NCI-H82 treated with DMSO at 0.1 percent for 48 hours (cell line): ENCODE measurements around the gene IL16.
"Not testable (repeated sequence)": the region's sequence is repeated elsewhere in the genome, so short reads cannot be mapped to it uniquely, and the experiment has no call there.

Source experiments
- DNase-seq: peaks from one replicate; lab custom pipeline; 2025; ENCODE audit not compliant: unreplicated experiment; lab: John Stamatoyannopoulos, UW

IL16 gene

DNA sequence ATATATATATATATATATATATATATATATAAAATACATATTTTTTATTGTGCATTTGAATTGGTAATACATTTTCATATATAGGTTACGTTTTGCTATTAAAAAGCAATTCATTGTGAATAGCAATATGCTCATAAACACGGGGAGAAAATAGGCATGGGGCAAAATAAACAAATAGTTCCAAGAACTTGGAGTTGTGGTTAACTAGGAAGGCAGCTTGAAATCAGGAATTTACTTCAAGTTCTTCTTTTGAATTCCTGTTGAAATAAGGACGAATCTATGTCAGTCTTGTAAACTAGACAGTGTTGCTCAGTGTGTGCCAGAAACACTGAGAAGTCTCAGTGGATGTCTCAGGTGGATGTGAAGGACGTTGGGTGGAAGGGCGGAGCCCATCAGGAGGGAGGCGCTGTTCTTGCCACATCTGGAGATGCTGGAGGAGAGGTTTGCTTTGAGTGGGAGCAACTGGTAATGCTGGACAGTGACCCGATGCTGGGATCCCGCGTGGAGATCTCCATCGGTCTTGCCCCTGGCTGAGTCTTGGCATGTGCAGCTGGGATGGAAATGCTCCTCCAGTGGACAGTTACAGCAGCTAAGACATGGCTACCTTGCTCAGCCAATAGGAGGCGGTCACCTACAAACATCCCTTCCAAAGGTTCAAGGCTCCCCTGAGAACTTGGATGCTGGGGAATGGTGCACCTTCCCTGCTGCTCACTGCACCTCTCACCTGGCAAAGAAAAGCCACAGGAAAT is 2.5 kb downstream of the IL16 start:
- no peak for DNase-seq

DNA sequence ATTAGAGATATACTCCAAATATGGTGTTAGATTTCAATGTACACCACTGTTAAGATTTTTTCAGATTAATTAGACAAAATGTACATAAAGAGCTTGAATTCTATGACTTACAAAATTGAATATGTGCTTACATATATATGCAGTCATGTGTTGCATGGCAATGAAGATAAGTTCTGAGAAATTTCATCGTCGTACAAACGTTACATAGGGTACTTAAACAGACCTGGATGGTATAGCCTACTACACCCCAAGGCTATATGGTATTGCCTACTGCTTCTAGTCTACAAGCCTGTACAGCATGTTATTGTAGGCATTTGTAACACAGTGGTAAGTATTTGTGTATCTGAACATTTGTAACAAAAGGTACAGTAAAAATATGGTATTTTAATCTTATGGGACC is 9.3 kb downstream of the IL16 start:
- no peak for DNase-seq

DNA sequence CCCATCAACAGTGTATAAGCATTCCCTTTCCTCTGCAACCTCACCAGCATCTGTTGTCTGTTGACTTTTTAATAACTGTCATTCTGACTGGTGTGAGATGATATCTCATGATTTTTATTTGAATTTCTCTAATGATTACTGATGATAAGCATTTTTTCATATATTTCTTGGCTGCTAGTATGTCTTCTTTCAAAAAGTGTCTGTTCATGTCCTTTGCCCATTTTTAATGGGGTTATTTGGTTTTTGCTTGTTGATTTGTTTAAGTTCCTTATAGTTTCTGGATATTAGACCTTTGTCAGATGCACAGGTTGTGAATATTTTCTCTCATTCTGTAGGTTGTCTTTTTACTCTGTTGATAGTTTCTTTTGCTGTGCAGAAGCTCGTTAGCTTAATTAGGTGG is 11.3 kb downstream of the IL16 start:
- DNase-seq = not testable (repeated sequence)

DNA sequence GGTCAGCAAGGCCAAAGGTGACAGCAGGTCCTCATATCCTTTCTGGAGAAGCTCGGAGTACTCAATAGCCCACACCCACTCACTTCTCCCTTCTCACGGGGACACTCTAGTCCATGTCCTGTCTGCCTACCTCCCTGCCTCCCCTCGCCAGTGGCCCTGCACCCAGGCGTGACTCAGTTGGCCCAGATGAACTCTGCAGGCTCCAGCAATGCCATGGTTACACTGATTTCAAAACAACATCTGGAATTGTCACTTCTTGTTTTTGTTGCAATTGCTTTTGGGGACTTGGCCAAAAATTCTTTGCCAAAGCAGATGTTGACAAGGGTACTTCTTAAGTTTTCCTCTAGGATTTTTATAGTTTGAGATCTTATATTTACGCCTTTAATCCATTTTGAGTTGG is 13.0 kb downstream of the IL16 start:
- DNase-seq = no peak

DNA sequence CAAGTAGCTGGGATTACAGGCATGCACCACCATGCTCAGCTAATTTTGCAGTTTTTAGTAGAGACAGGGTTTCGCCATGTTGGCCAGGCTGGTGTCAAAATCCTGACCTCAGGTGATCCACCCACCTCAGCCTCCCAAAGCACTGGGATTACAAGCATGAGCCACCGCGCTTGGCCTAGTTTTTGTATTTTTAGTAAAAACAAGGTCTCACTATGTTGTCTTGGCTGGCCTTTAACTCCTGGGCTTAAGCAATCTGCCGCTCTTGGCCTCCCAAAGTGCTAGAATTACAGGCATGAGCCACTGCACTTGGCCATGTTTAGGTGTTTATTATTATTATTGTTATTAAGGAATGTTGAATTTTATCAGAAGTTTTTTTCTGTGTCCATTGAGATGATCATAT is 14.7 kb downstream of the IL16 start:
- DNase-seq = no peak

DNA sequence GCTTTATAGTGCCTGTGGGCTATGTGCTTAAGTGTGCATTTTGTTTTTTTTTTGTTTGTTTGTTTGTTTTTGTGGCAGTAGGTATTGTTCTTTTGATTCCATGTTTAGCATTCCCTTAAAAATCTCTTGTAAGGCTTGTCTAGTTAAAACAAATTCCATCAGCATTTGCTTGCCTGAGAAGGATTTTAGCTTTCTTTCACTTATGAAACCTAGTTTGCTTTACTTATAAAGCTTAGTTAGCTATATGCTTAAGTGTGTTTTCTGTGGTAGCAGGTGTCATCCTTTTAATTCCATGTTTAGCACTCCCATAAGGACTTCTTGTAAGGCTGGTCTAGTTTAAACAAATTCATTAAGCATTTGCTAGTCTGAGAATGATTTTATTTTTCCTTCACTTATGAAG is 17.3 kb downstream of the IL16 start:
- DNase-seq = no peak

DNA sequence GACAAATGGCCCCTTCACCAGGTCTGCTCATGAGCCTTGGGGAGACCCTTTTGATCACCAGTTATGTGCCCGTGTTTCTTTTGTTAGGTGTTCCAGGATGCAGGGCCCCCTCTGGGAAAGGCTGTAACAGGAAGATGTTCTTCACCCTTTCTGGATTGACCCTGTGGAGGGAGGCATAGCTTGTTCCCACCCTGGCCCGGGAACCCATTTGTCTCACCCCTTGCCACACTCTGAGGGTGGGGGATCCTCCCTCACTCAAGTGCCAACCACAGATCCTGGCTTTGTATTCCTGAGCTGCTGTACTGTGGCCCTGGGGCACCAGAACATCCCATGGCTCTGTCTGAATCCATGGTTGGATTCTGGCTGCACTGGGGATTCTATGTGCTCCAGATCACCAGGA is 18.9 kb downstream of the IL16 start:
- no peak for DNase-seq

DNA sequence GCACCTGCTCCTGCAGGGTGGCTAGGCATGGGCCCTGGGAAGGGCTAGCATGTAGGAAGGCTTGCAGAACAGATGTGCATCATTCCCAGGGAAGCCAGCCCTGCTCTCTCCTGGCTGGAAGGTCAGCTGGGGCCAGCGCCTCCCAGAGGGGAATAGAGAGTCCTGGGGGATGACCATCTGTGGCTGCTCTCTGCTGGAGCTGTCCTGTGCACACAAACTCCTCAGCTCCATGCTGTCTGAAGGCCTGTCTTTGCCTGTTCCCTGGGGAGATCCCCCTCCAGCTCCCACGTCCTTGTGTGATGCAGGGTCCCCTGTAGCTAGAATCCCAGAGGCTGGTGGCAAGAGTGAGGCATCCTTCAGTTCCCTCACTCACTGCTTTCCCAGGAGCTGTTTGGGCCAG is 19.3 kb downstream of the IL16 start:
- DNase-seq = no peak

DNA sequence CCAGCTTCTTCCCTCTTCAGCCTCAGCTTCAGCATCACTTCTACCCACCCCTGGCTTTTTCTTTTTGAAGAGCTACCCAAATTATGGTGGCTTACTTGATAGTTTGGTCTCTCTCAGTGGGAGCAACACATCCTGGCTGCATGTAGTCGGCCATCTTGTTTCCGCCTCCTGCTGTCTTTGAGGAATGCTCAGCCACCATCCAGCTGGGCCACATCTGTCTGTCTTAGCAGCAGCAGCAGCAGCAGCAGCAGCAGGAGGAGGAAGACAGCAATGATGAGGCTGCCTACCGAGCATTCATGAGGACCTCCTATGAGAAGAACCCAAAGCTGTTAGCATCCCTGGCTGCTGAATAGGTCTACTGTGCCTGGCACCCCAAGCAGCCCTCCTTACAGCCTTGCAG is 19.7 kb downstream of the IL16 start:
- no peak for DNase-seq

DNA sequence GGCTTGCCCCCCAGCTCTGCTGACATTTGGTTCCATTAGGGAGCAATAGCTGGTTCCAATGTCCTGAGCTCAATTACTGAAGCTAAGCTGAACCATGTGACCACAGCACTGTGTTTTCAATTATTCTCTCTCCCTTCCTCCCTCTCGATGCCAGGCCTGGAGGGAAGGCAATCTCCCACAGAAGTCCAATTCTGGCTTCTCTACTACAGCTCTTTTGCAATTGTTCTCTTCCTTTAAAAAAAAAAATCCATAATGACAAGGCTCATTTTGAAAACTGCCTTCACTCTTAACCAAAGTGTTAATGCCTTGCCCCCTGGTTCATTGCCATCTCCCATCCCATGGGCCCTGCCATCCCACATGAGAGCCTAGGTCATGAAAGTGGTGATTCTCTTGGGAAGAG is 24.8 kb downstream of the IL16 start:
- no peak for DNase-seq

DNA sequence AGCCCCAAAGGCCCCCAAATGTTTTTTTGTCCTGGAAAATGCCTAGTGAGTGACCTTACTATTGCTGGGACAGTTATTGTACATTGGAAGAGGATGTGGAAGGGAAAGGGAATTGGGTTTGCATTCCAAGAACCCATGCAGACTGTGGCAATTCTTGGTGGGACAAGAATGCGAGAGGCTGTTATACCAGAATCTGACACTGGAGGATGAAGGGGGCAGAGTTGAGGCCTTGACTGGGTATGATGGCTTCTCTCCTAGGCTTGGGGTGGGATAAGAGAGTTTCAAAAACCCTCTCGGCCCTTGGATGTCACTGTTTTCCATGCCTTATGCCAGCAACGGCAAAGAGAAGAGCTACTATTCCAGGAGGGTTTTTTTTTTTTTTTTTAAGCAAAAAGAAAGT is 25.3 kb downstream of the IL16 start:
- DNase-seq = no peak

DNA sequence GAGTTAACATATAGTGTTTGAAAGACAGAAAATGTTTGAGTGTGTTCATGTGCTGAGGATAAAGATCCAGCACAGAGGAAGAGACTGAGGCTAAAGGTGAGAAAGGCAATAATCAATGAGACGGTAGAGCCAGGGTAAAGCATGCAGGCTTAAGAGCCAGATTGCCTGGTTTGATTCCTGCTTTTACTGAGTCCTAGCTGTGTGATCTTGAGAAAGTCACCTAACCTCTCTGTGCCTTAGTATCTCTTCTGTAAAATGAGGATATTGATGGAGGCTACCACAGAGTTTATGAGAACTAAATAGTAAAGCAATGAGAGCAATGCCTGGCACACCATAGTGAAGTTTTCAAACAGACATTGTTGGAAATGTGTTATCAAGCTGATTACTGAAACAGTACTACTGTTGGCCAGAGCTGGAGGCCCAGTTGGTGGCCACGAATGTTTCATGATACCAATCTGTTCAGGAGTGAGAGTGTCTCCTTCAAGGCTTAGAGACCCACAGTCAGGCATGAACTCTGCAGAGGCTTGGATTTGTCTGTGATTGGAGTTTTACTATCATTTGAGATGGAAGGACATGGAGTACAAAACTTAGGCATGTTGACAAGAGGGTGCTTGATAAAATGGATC is 26.8 kb downstream of the IL16 start:
- no peak for DNase-seq

DNA sequence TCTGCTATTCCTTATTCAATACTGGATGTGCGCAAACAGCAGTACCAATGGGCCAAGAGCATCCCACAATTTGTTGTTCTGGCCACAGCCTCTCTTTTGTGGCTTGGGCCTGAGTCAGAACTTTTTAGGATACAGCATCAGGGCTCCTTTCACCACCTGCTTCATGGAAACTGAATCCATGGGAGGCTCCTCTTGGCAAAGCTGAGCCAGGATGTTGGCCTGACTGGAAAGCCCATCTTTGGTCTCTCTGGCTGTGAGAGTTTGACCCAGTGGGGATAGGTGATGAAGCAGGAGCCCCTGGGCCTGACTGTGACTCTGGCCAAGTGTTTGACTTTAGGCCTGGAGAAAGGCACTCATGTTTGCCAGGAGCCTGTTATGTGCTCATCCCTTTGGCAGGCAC is 27.6 kb downstream of the IL16 start:
- DNase-seq = no peak

DNA sequence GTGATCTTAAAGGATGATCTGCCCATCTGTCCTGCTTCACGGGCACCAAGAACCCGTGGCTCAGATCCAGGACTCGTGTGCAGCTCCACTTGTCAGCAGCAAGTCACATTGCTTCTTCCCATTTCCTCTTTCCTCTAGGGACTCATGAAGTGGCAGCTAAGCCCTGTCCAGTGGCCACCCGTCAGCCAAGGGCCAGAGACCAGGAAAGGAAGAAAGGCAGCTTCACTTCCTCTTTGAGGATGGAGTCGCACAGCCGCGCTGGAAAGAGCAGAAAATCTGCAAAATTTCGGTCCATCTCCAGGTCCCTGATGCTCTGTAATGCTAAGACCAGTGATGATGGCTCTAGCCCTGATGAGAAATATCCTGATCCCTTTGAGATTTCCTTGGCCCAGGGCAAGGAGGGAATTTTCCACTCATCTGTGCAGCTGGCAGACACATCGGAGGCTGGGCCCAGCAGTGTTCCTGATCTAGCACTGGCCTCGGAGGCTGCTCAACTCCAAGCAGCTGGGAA is 28.5 kb downstream of the IL16 start:
- DNase-seq = no peak

DNA sequence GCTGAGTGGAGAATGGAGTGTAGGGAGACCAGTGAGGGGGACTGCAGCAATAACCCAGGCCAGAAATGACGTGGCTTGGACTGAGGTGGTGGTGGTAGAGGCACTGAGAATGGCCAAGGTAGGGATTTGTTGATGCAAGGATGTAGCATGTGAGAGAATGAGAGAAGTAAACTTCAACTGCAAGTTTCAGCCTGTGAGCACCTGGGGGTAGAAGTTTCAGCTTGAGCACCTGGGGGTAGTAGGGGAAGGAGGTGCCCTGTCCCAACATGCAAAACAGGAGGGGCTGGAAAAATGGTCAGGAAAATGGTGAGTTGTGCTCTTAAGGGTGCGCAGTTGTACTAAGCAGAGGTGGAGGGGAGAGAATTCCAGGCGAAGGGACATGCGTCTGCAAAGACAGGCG is 31.0 kb downstream of the IL16 start:
- no peak for DNase-seq

DNA sequence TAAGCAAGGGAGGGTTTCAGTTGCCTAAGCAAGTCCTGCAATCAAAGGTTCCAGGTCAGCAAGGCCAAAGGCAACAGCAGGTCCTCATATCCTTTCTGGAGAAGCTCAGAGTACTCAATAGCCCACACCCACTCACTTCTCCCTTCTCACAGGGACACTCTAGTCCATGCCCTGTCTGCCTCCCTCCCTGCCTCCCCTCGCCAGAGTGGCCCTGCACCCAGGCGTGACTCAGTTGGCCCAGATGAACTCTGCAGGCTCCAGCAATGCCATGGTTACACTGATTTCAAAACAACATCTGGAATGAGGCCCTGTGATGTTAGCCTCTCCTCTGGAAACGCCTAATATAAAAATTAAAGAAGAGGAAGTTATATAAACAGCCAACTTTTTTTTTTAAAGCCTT is 32.9 kb downstream of the IL16 start:
- DNase-seq = no peak

DNA sequence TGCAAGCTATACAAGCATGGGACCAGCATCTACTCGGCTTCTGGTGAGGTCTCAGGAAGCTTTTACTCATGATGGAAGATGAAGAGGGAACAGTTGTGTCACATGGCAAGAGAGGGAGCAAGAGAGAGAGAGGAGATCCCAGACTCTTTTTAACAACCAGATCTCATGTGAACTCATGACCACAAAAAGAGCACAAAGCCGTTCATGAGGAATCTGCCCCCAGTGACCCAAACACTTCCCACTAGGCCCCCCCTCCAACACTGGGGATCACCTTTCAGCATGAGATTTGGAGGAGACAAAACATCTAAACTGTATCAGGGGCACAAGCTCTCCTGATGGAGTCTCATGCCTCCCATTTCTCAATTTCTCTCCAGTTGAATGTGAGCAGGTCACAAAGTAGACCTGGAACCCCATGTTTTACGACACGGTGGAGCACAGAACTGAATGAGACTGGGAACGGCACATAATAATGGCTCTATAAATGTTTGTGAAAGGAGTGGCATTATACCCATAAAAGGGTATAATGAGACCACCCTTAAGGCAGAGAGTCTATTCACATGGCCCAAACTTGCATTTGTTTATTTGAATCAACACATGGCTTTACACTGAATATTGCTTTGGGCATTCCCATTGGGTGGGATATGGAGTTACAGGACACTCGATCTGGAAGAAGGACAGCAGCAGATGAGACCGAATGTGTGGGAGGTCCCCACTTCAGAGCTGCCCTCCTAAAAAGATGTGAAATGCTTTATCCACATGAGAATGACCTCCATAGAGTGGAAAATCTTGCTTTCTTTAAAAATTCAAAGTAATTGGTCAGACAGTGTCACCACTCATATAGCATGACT is 38.8 kb downstream of the IL16 start:
- no peak for DNase-seq

DNA sequence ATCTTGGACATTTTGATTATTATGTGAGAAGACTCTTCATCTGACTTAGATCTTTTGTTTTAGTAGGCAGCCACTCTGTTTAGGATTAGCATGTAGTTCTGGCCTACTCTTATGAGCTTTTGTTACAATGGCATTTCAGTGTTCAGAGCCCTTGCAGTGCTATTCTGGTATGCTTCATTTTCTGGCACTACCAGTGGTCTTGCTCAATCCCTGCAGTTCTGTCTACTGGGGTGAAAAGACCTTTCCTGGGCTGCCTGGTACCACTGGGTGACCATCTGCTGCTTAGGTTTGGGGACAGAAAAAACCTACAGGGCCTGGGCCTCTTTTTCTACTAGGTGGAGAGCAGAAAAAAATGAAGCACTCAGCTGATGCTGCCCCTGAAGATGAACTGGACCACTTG is 42.5 kb downstream of the IL16 start:
- no peak for DNase-seq

DNA sequence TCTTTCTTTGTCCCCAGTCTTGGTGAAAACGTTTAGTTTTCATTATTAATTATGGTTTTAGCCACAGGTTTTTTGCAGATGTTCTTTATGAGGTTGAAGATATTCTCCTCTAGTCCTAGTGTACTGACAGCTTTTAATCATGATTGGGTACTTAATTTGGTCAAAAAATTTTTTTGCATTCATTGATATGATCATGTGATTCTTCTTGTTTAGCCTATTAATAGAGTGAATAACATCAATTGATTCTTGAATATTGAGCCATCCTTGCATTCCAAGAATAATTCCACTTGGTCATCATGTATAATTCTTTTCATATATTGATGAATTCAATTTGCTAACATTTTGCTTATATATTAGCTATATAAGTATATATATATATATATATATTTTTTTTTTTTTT is 46.1 kb downstream of the IL16 start:
- no peak for DNase-seq

DNA sequence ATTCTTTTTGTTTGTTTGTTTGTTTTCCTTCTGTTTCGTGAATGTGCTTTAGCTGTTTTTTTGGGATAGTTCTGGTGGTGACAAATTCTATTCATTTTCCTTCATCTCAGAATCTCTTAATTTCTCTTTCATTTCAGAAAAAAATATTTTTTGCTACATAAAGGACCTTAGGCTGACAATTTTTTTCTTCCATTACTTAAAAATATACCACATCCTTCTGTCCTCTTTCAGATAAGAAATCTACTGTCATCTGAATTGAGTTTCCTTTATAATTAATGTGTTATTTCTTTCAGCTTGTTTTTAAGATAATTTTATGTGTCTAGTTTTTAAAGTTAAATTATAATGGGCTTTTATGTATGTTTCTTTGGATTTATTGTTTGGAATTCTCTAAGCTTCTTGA is 47.6 kb downstream of the IL16 start:
- no peak for DNase-seq

DNA sequence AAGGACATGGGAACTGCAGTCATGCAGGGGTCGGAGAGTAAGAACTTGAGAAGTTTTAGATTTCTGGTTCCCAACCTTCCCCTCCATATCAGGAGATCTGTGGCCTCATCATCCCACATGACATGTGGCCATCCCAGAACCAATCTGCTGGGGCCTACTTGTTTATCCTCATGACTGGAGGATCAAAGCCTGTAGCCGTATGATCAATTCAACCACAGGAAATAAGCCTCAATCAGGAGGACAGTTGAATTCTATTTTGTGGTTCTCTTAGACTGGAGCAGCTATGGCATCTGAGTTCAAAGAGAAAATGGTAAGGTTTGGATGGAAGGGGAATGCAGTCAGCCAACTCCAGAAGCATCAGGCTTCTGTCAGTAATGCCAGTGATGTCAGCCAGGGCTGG is 57.2 kb downstream of the IL16 start:
- no peak for DNase-seq
